HG02798 (cell line): ENCODE measurements around the gene S100A8.
"Not testable (repeated sequence)": the region's sequence is repeated elsewhere in the genome, so short reads cannot be mapped to it uniquely, and the experiment has no call there.

Experiments used
- ATAC-seq: cut with Tn5 transposase; IDR thresholded peaks from one replicate; pipeline ENCODE4 v1.9.1; 2021; ENCODE audit warnings: mild to moderate bottlenecking; ENCODE audit not compliant: unreplicated experiment, poor library complexity

S100A8 gene

GRCh38 chr1:153350321-153350957 lies 40.4 kb downstream of the S100A8 start:
- no peak for ATAC-seq

DNA sequence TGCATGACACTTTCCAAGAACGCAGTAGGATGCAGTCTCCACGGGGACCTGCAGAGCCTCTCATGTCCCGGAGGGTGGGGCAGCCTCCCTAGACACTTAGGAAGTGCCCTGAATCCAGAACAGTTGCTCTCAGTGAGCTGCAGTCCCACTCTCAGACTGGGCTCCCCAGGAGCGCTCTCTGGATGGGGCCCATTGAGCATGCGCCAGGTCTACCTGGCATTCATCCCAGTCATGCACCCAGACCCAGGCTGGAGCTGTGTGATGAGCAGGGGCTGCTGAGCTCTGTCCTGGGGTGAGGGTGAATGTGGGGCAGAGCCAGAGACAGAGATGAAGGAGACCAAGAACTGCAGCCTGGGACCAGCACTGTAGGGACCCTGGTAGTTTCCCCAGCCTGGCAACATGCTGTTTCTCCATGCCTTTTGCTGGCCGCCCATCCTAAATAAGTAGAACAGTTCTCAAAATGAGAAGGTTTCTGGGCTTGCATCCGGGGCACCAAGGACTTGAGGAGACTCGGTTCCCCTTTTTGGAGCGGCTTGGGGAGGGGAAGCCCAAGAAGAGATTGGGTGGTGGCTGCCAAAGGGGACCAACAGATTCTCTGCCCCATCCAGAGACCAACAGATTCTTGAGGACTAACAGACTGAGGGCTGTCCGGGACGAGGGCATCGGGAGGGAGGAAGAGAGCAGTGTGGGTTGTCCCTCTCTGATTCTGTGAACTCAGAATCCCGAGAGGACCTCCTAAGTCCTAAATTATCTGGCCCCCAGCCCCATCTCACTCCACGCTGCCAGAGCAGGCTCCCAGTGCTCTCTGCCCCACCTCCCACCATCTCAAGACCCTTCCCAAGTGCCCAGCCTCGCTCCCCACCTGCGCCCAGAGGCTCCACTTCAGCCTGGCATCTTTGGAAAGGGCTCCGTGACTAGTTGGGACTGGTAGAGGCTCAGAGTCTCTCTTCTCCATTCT lies 41.2 kb downstream of the S100A8 start:
- ATAC-seq, result no peak

DNA sequence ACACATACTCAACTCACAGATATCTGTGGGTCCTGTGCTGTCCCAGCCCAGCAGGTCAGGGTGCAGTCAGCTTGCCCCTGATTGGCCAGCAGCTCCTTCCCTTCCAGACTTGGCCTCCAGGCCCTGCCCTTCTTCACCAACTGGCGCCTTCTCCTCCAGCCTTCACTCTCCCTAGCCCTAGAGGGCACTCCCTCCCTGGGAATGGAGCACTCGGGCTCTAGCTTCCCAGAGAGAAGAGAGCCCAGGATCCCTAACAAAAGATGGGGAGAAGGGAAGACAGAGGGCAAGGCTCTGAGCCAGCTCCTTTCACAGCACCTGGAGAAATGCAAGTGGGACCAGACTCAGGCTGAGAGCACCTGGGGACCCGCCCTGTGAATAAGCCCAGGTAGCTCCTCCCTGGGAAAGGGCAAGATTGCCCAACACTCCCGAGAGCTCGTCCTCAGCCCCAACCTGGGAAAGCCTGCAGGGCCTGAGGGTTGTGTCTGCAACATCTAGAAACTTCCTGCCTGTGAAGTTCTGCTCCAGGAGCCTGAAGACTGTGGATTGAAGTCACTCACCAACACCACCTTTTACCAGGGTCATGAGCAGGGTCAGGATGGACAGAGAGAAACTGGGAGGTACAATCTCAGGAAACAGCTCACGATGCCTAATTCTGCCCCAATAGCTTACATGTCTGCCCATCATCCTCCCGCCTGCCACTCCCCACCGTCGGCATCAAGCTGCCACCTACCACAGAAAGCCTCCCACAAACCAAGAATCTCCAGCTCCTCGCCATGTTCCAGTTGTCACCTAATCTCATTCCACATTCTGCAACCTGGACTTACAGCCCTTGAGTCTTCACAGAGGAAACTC lies 42.1 kb downstream of the S100A8 start, which contains the start of gene PGLYRP4:
TSS of gene PGLYRP4 (minus strand) at position 331 of the 852 bp plus-strand sequence. CDS start 909 bp downstream, outside the sequence.
- ATAC-seq, result no peak

DNA sequence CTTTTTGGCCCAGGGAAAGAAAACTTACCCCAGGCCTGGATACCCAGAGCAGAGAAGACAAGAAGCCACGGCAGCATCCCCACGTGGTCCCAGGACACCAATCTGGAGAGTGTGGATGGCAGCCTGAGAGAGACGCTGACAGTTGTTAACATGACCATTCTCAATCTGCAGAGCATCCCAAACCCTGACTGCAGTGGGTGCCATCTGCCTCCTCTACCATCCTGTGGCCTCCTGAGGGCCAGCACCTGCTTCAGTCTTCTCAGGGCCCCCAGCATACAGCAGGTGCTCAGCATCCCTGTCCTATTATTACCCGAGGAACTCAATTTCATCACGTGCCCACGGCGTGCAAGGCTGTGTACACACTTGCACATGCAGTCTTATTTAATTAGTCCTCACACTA lies 43.0 kb downstream of the S100A8 start:
- no peak for ATAC-seq

DNA sequence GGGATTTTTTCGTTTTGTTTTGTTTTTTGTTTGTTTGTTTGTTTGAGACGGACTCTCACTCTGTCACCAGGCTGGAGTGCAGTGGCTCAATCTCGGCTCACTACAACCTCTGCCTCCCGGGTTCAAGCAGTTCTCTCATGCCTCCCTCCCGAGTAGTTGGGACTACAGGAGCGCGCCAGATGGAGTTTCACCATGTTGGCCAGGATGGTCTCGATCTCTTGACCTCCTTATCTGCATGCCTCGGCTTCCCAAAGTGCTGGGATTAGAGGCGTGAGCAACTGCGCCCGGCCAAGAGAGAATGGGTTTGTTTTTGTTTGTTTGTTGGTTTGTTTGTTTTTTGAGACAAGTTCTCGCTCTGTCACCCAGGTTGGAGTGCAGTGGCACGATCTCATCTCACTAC lies 43.8 kb downstream of the S100A8 start:
- not testable (repeated sequence) for ATAC-seq

- no peak for ATAC-seq
Observed at GRCh38 chr1:153346077-153346723, 44.7 kb downstream of the S100A8 start.

DNA sequence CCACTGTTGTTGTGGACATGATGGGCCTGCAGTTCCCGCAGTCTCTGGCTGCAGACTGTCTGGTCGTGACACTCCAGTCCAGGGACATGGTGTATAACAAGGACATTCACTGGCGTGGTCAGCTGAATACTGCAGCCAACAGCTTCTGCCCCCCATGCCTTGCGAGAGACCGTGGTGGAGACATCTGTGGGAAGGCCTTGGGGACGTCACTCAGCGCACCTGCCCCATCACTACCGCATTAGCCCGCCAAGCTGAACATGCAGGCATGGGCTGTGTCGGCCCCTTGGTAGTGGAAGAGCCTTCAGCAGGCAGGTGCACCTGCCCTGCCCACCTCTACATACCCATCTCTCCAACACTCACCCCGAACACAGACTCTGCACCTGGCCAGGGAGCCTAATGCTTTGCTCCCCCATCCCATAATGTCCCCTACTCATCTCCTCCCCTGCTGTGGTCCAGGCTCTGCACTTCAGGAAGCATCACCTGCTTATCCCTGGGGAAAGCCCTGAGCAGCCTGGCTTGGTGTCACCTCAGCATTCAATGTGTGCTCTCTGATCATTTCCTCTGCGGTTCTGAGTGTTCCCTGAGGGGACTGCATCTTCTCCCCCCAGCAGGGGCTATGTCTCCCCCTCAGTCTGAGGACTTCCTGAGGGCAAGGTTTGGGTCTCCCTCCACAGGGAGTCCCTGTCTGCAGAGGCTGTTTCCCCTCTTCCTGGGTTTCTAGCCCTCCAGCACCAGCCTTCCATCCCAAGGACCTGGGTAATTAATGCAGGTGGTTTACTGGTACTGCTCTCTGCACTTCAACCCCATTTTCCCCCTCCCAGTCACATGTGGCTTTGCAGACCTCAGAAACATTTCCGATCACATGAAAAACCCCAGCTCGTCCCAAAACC lies 45.4 kb downstream of the S100A8 start:
- no peak for ATAC-seq

GRCh38 chr1:153344718-153345025 lies 46.2 kb downstream of the S100A8 start:
- no peak for ATAC-seq

GRCh38 chr1:153343811-153344717 lies 46.8 kb downstream of the S100A8 start:
- no peak for ATAC-seq

- ATAC-seq, result no peak
Observed at GRCh38 chr1:153343040-153343681, 47.7 kb downstream of the S100A8 start.

GRCh38 chr1:153342178-153342577 lies 48.7 kb downstream of the S100A8 start:
- ATAC-seq, result no peak

- no peak for ATAC-seq
Observed at GRCh38 chr1:153341431-153341934, 49.4 kb downstream of the S100A8 start.

DNA sequence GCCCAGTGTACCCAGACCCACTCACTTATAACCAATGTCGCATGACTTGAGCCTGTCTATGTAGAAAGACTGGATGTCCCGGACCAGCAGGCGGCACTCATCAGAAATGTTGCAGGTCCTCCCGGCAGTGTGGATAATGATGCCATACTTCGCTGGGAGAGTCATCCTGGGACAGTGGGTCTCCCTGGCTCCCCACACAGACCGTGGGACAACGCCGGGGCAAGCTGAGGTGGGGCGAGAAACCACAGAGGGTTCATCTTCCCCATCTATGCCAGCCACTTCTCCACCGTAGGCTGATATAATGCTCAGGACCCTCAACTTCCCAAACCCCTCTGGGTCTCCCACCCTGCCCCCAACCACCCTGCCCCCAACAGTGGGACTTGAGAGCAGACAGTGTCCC lies 50.5 kb downstream of the S100A8 start:
- ATAC-seq, result no peak
